ENCODE measurements around the gene VCAM1. TPM values are rescaled to one million over a fixed set of nuclear protein-coding genes. Genes with fewer than 3 reads are reported as not detected.

The VCAM1 gene
- total RNA-seq, 1 experiment from 2014 or later = not detected

DNA sequence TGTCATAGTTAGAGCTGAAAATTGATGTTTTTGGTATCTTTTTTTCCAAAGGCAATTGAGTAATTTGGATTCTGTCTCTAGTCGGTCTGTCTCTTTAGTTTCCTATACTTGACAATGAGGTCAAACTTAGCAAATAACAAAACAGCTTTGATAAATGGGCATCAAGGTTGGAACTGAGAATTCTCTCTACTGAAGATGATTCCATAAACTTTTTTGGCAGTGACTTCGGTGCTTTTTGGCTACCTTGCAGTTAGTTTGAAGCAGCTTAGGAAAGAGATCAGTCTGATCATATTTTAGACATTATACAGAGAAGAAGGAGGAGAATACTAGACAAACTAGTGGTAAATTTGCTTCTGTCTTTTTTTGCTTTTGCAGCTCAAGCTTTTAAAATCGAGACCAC lies 559 bp downstream of the VCAM1 start:
- no peak for DNase-seq (ENCODE audit: low read depth, low spot score)
- in situ Hi-C loops (cut with HindIII; ENCODE audit: low pct_unique_long_range_greater_than_20kb, low sequenced_read_pairs) = no loop called here

DNA sequence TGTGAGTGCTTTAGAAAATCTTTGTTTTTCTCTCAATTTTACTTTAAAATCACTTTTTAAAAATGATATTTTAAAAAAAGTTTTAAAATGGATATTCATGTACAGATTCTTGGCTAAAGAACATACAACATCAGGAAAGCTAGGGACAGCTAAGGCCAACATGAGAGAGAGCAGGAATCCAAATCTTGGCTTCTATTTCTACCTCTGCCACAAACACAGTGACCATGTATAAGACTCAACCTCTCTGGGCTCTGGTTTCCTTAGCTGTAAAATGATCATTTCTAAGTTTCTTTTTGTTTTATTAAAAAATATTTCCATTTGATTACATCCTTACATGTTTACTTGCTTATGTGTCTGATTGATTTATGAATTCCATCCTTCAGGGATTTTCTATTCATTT lies 1.2 kb downstream of the VCAM1 start:
- no peak for DNase-seq (ENCODE audit: low read depth, low spot score)
- in situ Hi-C loops (cut with HindIII; ENCODE audit: low pct_unique_long_range_greater_than_20kb, low sequenced_read_pairs) = no loop called here

DNA sequence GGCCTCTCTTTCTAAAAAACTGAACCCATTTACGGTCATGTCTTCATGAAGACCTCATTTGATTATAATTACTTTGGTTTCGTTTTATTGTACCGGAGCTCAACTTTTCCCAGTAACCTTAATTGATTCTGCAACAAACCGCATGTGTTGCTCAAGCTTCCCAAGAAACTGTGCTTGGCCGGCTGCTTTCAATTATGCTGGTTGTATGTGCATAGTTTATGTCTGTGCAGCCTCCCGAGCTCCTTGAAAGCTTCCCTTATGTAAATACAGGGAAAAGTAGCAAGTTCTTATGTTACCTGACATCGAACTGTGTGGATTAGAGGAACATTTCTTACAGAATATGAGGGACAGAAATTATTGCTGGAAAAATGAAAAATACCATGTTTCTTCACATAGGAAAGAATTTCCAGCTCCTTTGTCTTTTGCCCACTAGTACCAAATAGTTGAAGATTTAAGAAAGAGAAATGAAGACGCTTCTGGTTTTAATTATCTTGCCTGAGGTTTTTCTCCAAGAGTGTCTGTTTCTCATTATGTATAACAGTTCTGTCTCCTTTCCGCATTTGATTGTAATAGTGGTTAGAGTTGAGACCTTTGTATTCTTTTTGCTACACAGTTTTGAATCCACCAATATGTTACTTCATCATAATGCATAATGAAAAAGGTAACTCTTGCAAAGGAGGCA lies 2.1 kb downstream of the VCAM1 start:
- in situ Hi-C loops (cut with HindIII; ENCODE audit: low pct_unique_long_range_greater_than_20kb, low sequenced_read_pairs) = no loop called here
- no peak for DNase-seq (ENCODE audit: low read depth, low spot score)

DNA sequence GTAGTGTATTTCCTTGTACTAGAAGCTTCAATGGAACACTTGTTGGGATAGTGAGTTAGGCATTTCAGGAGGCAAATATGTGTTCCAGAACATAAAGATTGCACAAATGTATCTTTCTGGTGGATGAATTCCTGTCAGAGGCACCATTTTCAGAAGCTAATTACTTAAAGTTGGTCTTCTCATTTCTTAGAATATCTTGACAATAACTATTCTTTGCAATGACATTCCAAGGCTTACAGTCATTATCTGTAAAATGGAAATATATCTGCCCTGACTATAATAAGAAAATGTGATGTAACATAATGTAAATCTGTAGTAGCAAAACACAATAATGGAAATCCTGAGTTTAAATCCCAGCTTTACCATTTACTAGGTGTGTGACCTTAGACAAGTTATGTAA lies 2.7 kb downstream of the VCAM1 start:
- in situ Hi-C loops (cut with HindIII; ENCODE audit: low pct_unique_long_range_greater_than_20kb, low sequenced_read_pairs) = no loop called here
- DNase-seq (ENCODE audit: low read depth, low spot score) = no peak

DNA sequence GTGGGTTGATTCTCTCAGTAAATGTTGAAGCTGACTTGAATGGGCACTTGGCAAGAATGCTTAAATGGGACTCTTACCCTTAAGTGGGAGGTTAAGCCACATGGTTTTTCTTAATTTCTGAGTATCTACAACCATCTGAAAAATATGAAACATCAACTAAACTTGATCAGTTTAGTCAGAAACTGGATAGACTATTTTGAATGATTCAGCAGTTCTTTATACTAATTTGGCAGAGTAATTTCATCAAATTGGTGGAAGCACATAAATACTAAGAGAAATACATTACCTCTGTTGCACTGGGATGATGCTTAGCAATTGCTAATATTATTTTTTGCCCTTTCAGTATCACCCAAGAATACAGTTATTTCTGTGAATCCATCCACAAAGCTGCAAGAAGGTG lies 4.7 kb downstream of the VCAM1 start:
- in situ Hi-C loops (cut with HindIII; ENCODE audit: low pct_unique_long_range_greater_than_20kb, low sequenced_read_pairs) = no loop called here
- DNase-seq (ENCODE audit: low read depth, low spot score) = no peak

DNA sequence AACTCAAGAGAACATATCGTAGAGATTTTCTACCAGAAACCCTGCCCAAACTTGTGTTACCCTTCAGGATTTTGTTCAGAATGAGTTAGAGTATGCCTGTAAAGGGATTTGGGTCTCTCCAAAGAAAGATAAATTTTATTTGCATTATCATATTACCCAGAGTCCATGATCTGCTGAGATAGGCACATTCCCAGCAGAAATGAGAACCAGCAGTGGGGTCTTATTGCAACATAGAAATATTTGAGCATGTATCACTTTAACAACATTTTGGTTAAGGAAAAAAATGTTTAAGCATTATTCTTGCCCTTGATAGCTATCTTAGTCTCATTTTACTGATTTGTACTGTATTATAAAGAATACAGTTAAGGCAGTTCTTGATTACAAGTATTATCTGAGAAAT lies 10.6 kb downstream of the VCAM1 start:
- in situ Hi-C loops (cut with HindIII; ENCODE audit: low pct_unique_long_range_greater_than_20kb, low sequenced_read_pairs) = no loop called here
- DNase-seq (ENCODE audit: low read depth, low spot score) = no peak

DNA sequence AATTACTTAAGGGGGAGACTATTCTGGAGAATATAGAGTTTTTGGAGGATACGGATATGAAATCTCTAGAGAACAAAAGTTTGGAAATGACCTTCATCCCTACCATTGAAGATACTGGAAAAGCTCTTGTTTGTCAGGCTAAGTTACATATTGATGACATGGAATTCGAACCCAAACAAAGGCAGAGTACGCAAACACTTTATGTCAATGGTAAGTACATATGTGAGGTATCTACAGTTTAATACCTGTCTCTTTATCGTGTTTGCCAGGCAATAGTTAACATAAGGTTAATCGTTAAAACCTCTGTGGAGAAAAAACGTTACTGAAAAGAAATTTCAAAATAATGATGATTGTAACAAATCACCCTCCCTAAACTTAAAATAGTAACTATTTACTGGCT lies 11.8 kb downstream of the VCAM1 start:
- in situ Hi-C loops (cut with HindIII; ENCODE audit: low pct_unique_long_range_greater_than_20kb, low sequenced_read_pairs) = no loop called here
- DNase-seq (ENCODE audit: low read depth, low spot score) = no peak

DNA sequence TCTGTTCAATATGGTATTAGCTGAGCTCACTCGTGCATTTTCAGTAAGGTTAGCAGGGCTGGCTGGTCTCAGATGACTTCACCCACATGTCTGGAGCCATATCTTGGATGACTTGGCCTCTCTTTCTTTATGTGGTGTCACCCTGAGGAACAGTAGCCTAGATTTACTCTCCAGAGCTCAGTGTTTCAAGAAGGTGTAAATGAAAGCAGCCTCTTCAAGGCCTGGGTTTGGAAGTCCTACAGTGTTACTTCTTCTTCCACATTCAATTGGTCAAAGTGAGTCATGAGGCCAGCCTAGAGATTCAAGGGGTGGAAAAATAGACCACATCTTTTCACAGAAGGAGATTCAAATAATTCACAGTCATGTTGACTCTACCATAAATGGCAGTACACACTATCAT lies 12.2 kb downstream of the VCAM1 start:
- in situ Hi-C loops (cut with HindIII; ENCODE audit: low pct_unique_long_range_greater_than_20kb, low sequenced_read_pairs) = no loop called here

DNA sequence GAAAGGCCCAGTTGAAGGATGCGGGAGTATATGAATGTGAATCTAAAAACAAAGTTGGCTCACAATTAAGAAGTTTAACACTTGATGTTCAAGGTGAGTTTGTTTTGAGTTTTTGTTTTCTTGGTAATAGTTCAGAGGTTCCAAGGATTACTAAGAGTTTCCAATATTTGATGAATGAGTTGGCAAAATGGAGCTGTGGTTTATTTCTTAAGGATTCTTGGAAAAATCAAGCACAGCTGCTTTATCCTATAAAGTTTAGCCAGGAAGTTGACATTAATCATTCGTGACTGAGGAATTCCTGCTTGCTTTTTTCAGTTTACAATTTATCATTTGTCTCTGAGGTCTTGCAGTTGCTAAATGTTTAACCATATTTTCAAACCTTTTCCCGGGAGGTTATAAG lies 15.1 kb downstream of the VCAM1 start:
- DNase-seq (ENCODE audit: low read depth, low spot score) = no peak
- in situ Hi-C loops (cut with HindIII; ENCODE audit: low pct_unique_long_range_greater_than_20kb, low sequenced_read_pairs) = no loop called here

More for the DNA sequence above, 12.2 kb downstream of the VCAM1 start:
- no peak for DNase-seq (ENCODE audit: low read depth, low spot score)

DNA sequence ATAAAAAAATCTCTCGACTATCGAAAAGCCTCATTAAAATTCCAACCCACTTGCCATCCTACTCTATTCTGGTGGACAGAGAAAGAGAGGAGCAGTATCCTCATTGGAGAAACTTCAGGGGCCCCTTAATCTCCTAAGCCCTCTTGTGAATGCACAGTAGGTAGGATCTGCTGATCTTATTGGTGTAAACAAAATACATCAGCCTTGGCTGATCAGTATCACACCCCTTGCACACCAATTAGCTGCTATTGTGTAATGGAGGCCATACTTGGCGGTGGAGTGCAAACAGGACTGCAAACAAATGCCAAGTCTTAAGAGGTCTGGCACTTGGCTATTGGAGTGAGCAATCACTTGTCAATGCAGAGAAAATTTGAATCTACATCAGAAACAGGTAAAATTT lies 15.7 kb downstream of the VCAM1 start:
- DNase-seq (ENCODE audit: low read depth, low spot score) = no peak
- in situ Hi-C loops (cut with HindIII; ENCODE audit: low pct_unique_long_range_greater_than_20kb, low sequenced_read_pairs) = no loop called here

DNA sequence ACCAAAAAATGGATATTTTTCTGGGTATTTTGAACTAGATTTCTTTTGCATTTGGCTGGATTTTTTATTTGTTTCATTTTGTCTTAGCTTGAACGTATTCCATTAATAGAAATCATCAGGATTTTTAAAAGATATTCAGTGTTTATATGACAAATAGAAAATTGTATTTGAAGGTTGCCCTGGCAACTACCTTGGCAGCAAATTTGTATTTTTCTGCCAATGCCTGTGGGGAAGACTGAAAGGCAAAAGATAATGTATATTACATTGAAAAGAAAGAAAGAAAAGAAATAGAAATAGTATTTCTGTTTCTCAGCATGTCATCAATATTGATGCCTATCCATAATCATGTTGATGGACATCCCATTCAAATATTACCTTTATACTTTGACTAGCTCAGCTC lies 16.8 kb downstream of the VCAM1 start:
- no peak for DNase-seq (ENCODE audit: low read depth, low spot score)
- in situ Hi-C loops (cut with HindIII; ENCODE audit: low pct_unique_long_range_greater_than_20kb, low sequenced_read_pairs) = no loop called here

DNA sequence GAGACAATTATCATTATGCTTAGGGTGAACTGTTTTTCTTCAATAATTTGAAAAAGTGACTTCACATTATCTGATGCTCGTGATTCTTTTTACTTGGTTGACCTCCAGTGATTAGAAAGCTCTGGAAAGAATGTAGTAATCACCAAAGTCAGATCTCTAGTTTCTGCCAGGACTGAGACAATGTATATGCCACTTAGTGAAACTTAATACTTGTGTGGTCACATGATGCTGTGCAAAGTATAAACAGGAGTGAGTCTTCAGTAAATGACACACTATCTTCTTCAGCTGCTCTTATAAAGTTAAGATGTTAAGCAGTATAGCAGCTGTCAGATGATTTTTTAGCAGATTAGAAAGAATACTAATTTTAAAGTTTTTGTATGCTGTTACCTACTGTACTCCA lies 17.2 kb downstream of the VCAM1 start:
- no peak for DNase-seq (ENCODE audit: low read depth, low spot score)
- in situ Hi-C loops (cut with HindIII; ENCODE audit: low pct_unique_long_range_greater_than_20kb, low sequenced_read_pairs) = no loop called here

DNA sequence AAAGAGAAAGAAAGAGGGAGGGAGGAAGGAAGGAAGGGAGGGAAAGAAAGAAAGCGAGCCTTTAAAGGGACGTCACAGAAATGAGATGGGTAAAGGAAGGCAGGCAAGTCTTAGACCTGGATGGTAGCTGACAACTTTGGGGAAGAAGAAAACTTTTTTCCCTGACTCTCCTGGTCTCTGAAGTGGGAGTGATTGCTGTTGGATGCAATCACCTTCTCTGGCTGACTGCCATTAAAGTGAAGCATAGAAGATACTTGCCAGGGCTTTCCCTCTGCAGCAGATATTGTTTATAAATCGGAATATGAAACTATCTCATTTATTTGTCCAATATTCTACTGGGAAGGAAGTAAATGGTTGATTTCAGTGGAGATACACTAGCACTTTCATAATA lies 27.0 kb downstream of the VCAM1 start:
- DNase-seq (ENCODE audit: low read depth, low spot score) = no peak
- in situ Hi-C loops (cut with HindIII; ENCODE audit: low pct_unique_long_range_greater_than_20kb, low sequenced_read_pairs) = no loop called here

DNA sequence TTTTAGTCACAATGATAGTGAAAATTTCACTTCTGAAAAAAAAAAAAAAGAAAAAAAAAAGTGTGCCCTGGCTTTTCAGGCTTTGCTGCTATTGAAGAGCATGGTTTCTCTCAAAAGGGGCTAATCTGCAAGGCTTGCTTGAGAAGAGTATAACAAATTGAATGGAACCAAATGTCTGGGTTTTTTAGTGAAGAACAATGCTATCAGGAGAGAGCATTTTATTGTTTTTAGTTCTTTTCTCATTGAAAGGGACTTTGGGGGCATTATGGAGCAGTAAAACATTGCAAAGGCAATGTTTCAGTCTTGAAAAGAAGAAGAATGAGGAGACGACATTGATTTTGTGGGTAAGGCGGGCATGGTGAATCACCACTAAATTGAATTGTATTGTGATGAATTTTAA lies 28.2 kb downstream of the VCAM1 start:
- in situ Hi-C loops (cut with HindIII; ENCODE audit: low pct_unique_long_range_greater_than_20kb, low sequenced_read_pairs) = no loop called here
- no peak for DNase-seq (ENCODE audit: low read depth, low spot score)

DNA sequence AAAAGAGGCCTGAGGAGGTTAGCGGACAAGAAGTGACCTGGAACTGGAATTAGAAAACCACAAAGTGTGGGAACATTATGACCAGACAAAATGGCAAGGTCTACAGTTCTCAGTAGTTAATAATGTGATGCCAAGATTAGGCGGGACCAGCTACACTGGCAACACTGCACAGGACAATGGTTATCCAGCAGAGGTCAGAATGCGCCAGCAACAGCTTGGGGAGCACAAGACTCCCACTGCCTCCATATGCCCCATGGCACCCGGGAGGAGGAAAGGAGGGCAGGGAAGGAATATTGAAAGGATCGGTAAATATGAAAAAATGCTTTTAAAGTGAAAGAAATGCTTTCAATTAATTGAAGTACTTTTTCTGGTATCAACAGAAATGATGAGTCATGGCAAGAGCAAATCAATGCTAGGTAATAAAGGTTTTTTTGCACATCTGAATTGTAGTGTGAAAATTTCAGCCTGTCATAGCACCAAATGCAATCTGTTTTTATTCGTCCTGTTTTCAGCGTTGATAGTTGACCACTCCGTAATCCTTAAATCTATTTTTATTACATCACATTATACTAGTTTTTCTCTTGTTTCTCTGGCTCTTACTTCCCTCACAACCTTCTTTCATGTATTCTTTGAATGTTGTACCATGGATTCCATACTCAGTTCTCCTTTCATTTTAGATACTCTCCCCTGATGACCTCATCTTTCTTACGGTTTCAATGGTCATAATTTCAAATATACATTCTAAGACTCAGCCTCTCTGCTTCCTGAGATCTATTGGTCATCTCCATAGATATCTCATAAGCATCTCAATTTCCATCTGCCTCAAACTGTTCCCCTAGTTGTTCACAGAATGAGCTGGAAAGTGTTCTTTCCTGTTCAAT lies 30.7 kb downstream of the VCAM1 start:
- peak; percentile 35 for DNase-seq (ENCODE audit: low read depth, low spot score)
- in situ Hi-C loops (cut with HindIII; ENCODE audit: low pct_unique_long_range_greater_than_20kb, low sequenced_read_pairs) = no loop called here

DNA sequence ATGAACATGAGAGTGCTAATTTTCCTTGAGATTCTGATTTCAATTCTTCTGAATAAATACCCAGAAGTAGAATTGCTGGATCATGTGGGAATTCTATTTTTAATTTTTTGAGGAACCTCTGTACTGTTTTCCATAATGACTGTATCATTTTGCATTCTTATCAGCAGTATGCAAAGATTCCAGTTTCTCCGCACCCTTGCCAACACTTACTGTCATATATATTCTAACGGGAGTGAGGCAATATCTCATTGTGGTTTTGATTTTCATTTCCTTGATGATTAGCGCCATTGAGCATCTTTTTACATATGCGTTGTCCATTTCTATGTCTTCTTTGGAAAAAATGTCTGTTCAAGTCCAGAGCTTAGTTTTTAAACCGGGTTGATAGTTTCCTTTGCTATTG lies 33.2 kb downstream of the VCAM1 start:
- in situ Hi-C loops (cut with HindIII; ENCODE audit: low pct_unique_long_range_greater_than_20kb, low sequenced_read_pairs) = no loop called here
- DNase-seq (ENCODE audit: low read depth, low spot score) = no peak

DNA sequence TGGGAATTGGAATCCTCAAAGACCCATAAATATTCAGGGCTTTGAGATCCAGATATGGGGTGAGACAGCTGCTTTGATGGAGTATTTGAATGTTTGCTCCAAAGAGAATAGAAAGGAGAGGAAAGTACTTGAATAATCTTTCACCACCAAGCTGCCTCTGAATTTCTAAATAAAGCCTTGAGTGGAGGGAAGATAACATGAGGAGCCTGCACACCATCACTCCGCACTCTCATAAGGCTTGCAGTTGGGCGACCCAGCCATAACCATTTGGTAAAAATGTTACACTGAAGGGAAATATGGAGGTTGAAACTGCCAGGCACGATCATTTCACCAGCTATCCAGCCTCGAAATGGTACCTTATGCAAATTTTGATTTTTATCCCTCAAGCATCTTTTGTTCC lies 38.4 kb downstream of the VCAM1 start:
- in situ Hi-C loops (cut with HindIII; ENCODE audit: low pct_unique_long_range_greater_than_20kb, low sequenced_read_pairs) = no loop called here
- no peak for DNase-seq (ENCODE audit: low read depth, low spot score)

DNA sequence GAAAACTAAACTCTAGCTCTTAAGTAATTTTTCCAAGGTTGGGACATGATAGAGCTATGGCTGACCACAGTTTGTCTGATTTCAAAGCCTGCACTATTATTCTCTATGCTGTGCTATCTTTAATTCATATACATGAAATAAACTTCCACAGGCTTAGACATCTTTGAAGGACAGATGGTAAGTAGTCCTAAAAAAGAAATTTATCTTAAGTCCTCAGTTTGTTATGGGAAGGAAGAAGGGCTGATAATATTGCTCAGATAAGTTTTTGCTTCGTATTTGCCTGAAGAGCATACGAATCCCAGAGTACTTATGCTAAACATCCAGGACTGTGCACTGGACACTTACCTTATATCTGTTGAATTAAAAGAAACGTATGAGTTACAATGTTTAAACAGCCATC lies 39.6 kb downstream of the VCAM1 start:
- in situ Hi-C loops (cut with HindIII; ENCODE audit: low pct_unique_long_range_greater_than_20kb, low sequenced_read_pairs) = no loop called here
- no peak for DNase-seq (ENCODE audit: low read depth, low spot score)

DNA sequence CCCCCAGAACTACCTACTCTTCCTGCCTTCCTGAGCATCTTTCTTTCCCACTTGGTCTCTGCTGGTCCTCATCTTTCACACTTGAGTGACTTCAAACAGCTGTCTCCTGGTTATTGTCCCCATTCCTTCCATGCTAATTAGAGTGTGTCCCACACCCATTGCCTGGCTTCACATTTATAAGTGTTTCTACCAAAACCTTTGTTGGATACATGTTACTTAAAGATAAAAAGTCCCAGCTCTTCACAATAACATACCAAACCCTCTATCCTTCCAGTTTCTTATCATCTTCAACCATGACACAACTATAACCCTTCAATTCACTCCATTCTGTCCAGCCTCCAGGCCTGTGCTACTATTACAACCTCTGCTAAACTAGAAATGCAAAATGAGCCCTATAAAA lies 41.0 kb downstream of the VCAM1 start:
- DNase-seq (ENCODE audit: low read depth, low spot score) = no peak
- in situ Hi-C loops (cut with HindIII; ENCODE audit: low pct_unique_long_range_greater_than_20kb, low sequenced_read_pairs) = no loop called here
